GM23338 (cell line): ENCODE measurements around the gene FASTK. TPM values are rescaled to one million over a fixed set of nuclear protein-coding genes. Genes with fewer than 3 reads are reported as not detected.

Experiments
- ATAC-seq: fragments of 200-7000 bp; cut with Tn5 transposase; 3 replicates; pipeline ENCODE4 v1.9.1; 2020
- DNase-seq: peaks from one replicate; pipeline ENCODE4 v3.0.0-alpha.2; 2015; ENCODE audit warnings: low spot score
- H2AFZ ChIP-seq: fragments of 200-600 bp; sonication (generic); 2 replicates; pipeline ENCODE4 v1.8.0; 2016; ENCODE audit warnings: antibody characterized with exemption, mild to moderate bottlenecking, moderate library complexity
- H3F3A ChIP-seq: fragments of 200-600 bp; sonication (generic); replicated peaks from 2 replicates; pipeline ENCODE4 v1.8.0; 2017; ENCODE audit warnings: antibody characterized with exemption, mixed run types, low read depth
- H3K27ac ChIP-seq: fragments of 200-600 bp; sonication (generic); 2 replicates; pipeline ENCODE4 v1.6.1; 2016; ENCODE audit warnings: low read depth
- H3K27me3 ChIP-seq: fragments of 200-600 bp; sonication (generic); 2 replicates; pipeline ENCODE4 v1.8.0; 2016; ENCODE audit warnings: mild to moderate bottlenecking, mixed run types, moderate library complexity; ENCODE audit not compliant: insufficient read depth
- H3K36me3 ChIP-seq: fragments of 200-600 bp; sonication (generic); 2 replicates; pipeline ENCODE4 v1.8.0; 2016; ENCODE audit warnings: mild to moderate bottlenecking; ENCODE audit not compliant: insufficient read depth
- H3K4me1 ChIP-seq: fragments of 200-600 bp; sonication (generic); 2 replicates; pipeline ENCODE4 v1.8.0; 2016; ENCODE audit warnings: mild to moderate bottlenecking, moderate library complexity; ENCODE audit not compliant: insufficient read depth
- H3K4me2 ChIP-seq: fragments of 200-600 bp; sonication (generic); 2 replicates; pipeline ENCODE4 v1.7.1; 2017; ENCODE audit warnings: mixed run types
- H3K4me3 ChIP-seq: fragments of 200-600 bp; sonication (generic); 2 replicates; pipeline ENCODE4 v1.6.1; 2016; ENCODE audit warnings: mixed run types
- H3K79me2 ChIP-seq: fragments of 200-600 bp; sonication (generic); replicated peaks from 2 replicates; pipeline ENCODE4 v1.8.0; 2017; ENCODE audit warnings: mild to moderate bottlenecking; ENCODE audit not compliant: insufficient read depth
- H3K9me2 ChIP-seq: fragments of 200-600 bp; sonication (generic); 2 replicates; pipeline ENCODE4 v1.8.0; 2017; ENCODE audit not compliant: insufficient read depth
- H4K20me1 ChIP-seq: fragments of 200-600 bp; sonication (generic); replicated peaks from 2 replicates; pipeline ENCODE4 v1.8.0; 2017; ENCODE audit warnings: mild to moderate bottlenecking; ENCODE audit not compliant: insufficient read depth
- H3K27ac Mint-ChIP-seq: 2 replicates; pipeline ENCODE4 v1.8.0; 2020; ENCODE audit warnings: inconsistent platforms, mild to moderate bottlenecking, moderate library complexity, mixed read lengths
- H3K27me3 Mint-ChIP-seq: 3 replicates; pipeline ENCODE4 v1.8.0; 2022; ENCODE audit warnings: low read depth, mild to moderate bottlenecking, moderate library complexity, mixed read lengths, inconsistent platforms; ENCODE audit not compliant: insufficient read depth, poor library complexity
- H3K36me3 Mint-ChIP-seq: 3 replicates; pipeline ENCODE4 v1.8.0; 2021; ENCODE audit warnings: low read depth, mild to moderate bottlenecking, inconsistent platforms, moderate library complexity, mixed read lengths
- H3K4me1 Mint-ChIP-seq: 3 replicates; pipeline ENCODE4 v1.8.0; 2020; ENCODE audit warnings: mild to moderate bottlenecking, inconsistent platforms, mixed read lengths
- H3K4me3 Mint-ChIP-seq: 3 replicates; pipeline ENCODE4 v1.8.0; 2021; ENCODE audit warnings: moderate library complexity, mild to moderate bottlenecking, inconsistent platforms, mixed read lengths
- H3K9me3 Mint-ChIP-seq: 3 replicates; pipeline ENCODE4 v1.8.0; 2020; ENCODE audit warnings: moderate library complexity, mild to moderate bottlenecking, inconsistent platforms, mixed read lengths
- CTCF ChIP-seq, 2 experiments: fragments of 200-600 bp in 1 of 2; sonication (generic) in 1 of 2; conservative IDR thresholded peaks; 2 replicates each; pipeline versions ENCODE4 v1.5.1 to v1.6.1; 2016 to 2017; ENCODE audit warnings: antibody characterized with exemption in 2 of 2, low read depth in 2 of 2, mild to moderate bottlenecking in 2 of 2, moderate library complexity in 1 of 2
- ZNF331 ChIP-seq: fragments of 250-450 bp; sonication (Bioruptor Pico); IDR thresholded peaks from 2 replicates; pipeline ENCODE4 v1.5.0; 2020; ENCODE audit warnings: low read depth, mild to moderate bottlenecking, moderate library complexity
- polyA plus RNA-seq: library from polyadenylated mRNA; unstranded; fragments of >200 nt; fragmentation: Nextera tagmentation; extraction: Ambion mirVana; gene quantifications from 2 replicates; pipeline ENCODE4 v1.2.1, GENCODE V29; 2016
- total RNA-seq: library from RNA; depleted of rRNA; stranded (reverse); fragments of >200 nt; shearing (Covaris generic); gene quantifications from 2 replicates; pipeline ENCODE4 v1.2.3, GENCODE V29; 2014
- TF ChIP-seq, protein P1 (sequence below): fragments of 250-450 bp; sonication (Bioruptor Pico); IDR thresholded peaks from 2 replicates; pipeline ENCODE4 v1.5.0; 2020; ENCODE audit warnings: mild to moderate bottlenecking, moderate library complexity

The FASTK gene
- total and polyA plus RNA-seq, 2 experiments from 2014 or later = 37.4 to 57.4 TPM

DNA sequence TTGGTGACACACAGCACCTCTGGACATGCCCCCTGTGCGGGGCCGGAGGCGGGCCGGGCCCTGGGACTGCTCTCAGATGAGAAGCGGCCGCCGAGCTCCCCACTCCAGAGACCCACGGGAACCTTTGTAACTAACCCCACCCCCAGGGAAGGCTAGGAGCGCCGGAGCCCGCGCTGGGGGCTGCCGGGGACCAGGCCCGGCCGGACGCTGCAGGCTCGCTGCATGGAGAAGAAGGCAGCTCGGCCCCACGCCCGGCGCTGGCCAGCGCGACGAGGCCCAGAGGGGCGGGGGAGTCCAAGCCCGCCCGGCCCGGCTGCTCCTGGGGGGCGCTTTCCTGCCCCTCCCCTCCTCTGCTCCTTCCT lies 42.2 kb upstream of the FASTK start:
- Mint-ChIP-seq H3K27ac (no peak overlapping the region), H3K9me3 (no peaks in the 10 kb centered on the region), H3K27me3 (peaks cover 39% of the 10 kb centered on the region), H3K4me1 (peaks cover 36% of the 10 kb centered on the region), H3K36me3 (peaks cover 36% of the 10 kb centered on the region), H3K4me3 (no peak overlapping the region)
- H3K9me2 ChIP-seq = no peaks in the 10 kb centered on the region
- no peak for ATAC-seq
- no peak overlapping the region for H3K4me3 ChIP-seq
- H3K4me2 ChIP-seq = no peak overlapping the region
- no peak for TF ChIP-seq ZNF331 (CRISPR knock-in tag)
- DNase-seq = no peak
- H3K36me3 ChIP-seq = no peaks in the 10 kb centered on the region; the same call in 1 of the 2 replicates
- peaks cover 15% of the 10 kb centered on the region for H3K4me1 ChIP-seq
- peaks cover 26% of the 10 kb centered on the region for H4K20me1 ChIP-seq
- no peaks in the 10 kb centered on the region for H3K79me2 ChIP-seq
- peaks cover 21% of the 10 kb centered on the region for H3F3A ChIP-seq
- no peak overlapping the region for H2AFZ ChIP-seq
- H3K27me3 ChIP-seq = peaks cover 22% of the 10 kb centered on the region
- no peak overlapping the region for H3K27ac ChIP-seq

DNA sequence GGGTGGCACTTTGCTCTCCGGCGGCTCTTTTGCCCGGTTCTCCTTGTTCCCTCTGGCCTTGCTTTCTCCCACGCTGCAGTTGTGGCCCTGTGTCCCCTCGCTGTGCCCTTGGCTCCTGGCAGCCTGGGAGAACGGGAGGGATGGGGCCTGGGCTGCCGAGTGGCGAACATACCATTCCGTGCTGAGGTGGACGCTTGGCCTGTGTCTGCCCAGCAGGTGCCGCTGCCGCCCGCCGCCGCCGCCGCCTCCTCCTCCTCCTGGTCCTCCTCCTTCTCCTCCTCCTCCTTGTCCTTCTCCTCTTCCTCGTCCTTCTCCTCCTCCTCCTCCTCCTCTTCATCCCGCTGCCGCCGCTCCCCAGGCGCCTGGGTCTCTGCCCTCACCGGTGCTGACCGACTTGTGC lies 41.7 kb upstream of the FASTK start:
- Histone ChIP-seq H3K36me3 (no peaks in the 10 kb centered on the region; the same call in 1 of the 2 replicates), H3K4me2 (no peak overlapping the region), H4K20me1 (peaks cover 26% of the 10 kb centered on the region), H2AFZ (no peak overlapping the region), H3K9me2 (no peaks in the 10 kb centered on the region), H3K4me1 (peaks cover 15% of the 10 kb centered on the region), H3K27ac (no peak overlapping the region), H3K4me3 (no peak overlapping the region), H3F3A (peaks cover 21% of the 10 kb centered on the region), H3K27me3 (peaks cover 19% of the 10 kb centered on the region), H3K79me2 (no peaks in the 10 kb centered on the region)
- Mint-ChIP-seq H3K9me3 (no peaks in the 10 kb centered on the region), H3K4me1 (peaks cover 31% of the 10 kb centered on the region), H3K4me3 (no peak overlapping the region), H3K36me3 (peaks cover 36% of the 10 kb centered on the region), H3K27ac (no peak overlapping the region), H3K27me3 (peaks cover 35% of the 10 kb centered on the region)
- DNase-seq (peak; percentile 51), ATAC-seq (no peak)
- peak in 1 of 2 experiments; percentile 55; a peak in 2 of 4 replicates for TF ChIP-seq CTCF (conservative IDR thresholded peaks at IDR 0.05; ENCODE audit: low read depth in 2 of 2)
- TF ChIP-seq, protein P1, sequence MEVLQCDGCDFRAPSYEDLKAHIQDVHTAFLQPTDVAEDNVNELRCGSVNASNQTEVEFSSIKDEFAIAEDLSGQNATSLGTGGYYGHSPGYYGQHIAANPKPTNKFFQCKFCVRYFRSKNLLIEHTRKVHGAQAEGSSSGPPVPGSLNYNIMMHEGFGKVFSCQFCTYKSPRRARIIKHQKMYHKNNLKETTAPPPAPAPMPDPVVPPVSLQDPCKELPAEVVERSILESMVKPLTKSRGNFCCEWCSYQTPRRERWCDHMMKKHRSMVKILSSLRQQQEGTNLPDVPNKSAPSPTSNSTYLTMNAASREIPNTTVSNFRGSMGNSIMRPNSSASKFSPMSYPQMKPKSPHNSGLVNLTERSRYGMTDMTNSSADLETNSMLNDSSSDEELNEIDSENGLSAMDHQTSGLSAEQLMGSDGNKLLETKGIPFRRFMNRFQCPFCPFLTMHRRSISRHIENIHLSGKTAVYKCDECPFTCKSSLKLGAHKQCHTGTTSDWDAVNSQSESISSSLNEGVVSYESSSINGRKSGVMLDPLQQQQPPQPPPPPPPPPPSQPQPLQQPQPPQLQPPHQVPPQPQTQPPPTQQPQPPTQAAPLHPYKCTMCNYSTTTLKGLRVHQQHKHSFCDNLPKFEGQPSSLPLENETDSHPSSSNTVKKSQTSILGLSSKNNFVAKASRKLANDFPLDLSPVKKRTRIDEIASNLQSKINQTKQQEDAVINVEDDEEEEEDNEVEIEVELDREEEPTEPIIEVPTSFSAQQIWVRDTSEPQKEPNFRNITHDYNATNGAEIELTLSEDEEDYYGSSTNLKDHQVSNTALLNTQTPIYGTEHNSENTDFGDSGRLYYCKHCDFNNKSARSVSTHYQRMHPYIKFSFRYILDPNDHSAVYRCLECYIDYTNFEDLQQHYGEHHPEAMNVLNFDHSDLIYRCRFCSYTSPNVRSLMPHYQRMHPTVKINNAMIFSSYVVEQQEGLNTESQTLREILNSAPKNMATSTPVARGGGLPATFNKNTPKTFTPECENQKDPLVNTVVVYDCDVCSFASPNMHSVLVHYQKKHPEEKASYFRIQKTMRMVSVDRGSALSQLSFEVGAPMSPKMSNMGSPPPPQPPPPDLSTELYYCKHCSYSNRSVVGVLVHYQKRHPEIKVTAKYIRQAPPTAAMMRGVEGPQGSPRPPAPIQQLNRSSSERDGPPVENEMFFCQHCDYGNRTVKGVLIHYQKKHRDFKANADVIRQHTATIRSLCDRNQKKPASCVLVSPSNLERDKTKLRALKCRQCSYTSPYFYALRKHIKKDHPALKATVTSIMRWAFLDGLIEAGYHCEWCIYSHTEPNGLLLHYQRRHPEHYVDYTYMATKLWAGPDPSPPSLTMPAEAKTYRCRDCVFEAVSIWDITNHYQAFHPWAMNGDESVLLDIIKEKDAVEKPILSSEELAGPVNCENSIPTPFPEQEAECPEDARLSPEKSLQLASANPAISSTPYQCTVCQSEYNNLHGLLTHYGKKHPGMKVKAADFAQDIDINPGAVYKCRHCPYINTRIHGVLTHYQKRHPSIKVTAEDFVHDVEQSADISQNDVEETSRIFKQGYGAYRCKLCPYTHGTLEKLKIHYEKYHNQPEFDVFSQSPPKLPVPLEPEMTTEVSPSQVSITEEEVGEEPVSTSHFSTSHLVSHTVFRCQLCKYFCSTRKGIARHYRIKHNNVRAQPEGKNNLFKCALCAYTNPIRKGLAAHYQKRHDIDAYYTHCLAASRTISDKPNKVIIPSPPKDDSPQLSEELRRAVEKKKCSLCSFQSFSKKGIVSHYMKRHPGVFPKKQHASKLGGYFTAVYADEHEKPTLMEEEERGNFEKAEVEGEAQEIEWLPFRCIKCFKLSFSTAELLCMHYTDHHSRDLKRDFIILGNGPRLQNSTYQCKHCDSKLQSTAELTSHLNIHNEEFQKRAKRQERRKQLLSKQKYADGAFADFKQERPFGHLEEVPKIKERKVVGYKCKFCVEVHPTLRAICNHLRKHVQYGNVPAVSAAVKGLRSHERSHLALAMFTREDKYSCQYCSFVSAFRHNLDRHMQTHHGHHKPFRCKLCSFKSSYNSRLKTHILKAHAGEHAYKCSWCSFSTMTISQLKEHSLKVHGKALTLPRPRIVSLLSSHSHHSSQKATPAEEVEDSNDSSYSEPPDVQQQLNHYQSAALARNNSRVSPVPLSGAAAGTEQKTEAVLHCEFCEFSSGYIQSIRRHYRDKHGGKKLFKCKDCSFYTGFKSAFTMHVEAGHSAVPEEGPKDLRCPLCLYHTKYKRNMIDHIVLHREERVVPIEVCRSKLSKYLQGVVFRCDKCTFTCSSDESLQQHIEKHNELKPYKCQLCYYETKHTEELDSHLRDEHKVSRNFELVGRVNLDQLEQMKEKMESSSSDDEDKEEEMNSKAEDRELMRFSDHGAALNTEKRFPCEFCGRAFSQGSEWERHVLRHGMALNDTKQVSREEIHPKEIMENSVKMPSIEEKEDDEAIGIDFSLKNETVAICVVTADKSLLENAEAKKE (CRISPR knock-in tag) = no peak
